IMR-90 (cell line): ENCODE results near the gene LTBP1.

Experiments
- CHD1 ChIP-seq: IDR thresholded peaks from 2 replicates; pipeline ENCODE4 v1.6.1; 2012; ENCODE audit warnings: low read depth, low read length, improper control_type of control experiment
- CTCF ChIP-seq: conservative IDR thresholded peaks from 2 replicates; pipeline ENCODE4 v1.5.1; 2012; ENCODE audit warnings: mild to moderate bottlenecking, low read depth, low read length, improper control_type of control experiment
- ELK1 ChIP-seq: fragments of 150-350 bp; IDR thresholded peaks from 2 replicates; pipeline ENCODE4 v1.6.1; 2016; ENCODE audit warnings: low read depth, mild to moderate bottlenecking, low read length, moderate library complexity, borderline replicate concordance
- FOS ChIP-seq: fragments of 150-350 bp; IDR thresholded peaks from 2 replicates; pipeline ENCODE4 v1.6.1; 2016; ENCODE audit warnings: low read depth, low read length
- MAFK ChIP-seq: IDR thresholded peaks from 2 replicates; pipeline ENCODE4 v1.6.1; 2012; ENCODE audit warnings: low read depth, low read length, improper control_type of control experiment
- MAZ ChIP-seq: IDR thresholded peaks from 2 replicates; pipeline ENCODE4 v1.6.1; 2012; ENCODE audit warnings: low read depth, mild to moderate bottlenecking, low read length, improper control_type of control experiment, moderate library complexity, borderline replicate concordance
- MXI1 ChIP-seq: IDR thresholded peaks from 2 replicates; pipeline ENCODE4 v1.6.1; 2012; ENCODE audit warnings: low read depth, mild to moderate bottlenecking, low read length, moderate library complexity, borderline replicate concordance
- NFE2L2 ChIP-seq: fragments of 150-350 bp; IDR thresholded peaks from 2 replicates; pipeline ENCODE4 v1.6.1; 2016; ENCODE audit warnings: low read depth, mild to moderate bottlenecking, low read length
- POLR2A ChIP-seq: IDR thresholded peaks from 2 replicates; pipeline ENCODE4 v1.6.1; 2012; ENCODE audit warnings: mild to moderate bottlenecking, low read depth, low read length
- RAD21 ChIP-seq: IDR thresholded peaks from 2 replicates; pipeline ENCODE4 v1.6.1; 2012; ENCODE audit warnings: low read length, improper control_type of control experiment
- RCOR1 ChIP-seq: IDR thresholded peaks from 2 replicates; pipeline ENCODE4 v1.6.1; 2012; ENCODE audit warnings: mild to moderate bottlenecking, low read length, improper control_type of control experiment; ENCODE audit not compliant: insufficient replicate concordance
- SMC3 ChIP-seq: fragments of 150-350 bp; IDR thresholded peaks from 2 replicates; pipeline ENCODE4 v1.6.1; 2016; ENCODE audit warnings: low read depth, mild to moderate bottlenecking, antibody characterized with exemption, low read length, moderate library complexity
- USF2 ChIP-seq: fragments of 150-350 bp; IDR thresholded peaks from 2 replicates; pipeline ENCODE4 v1.6.1; 2017; ENCODE audit warnings: mild to moderate bottlenecking, antibody characterized with exemption, low read length, low read depth

GRCh38 chr2:33411765-33412164 is 465.0 kb downstream of the LTBP1 start:
- no peak for TF ChIP-seq CTCF
- TF ChIP-seq USF2: no peak
- TF ChIP-seq RAD21: no peak
- TF ChIP-seq POLR2A: no peak
- TF ChIP-seq MXI1: no peak
- no peak for TF ChIP-seq MAZ
- TF ChIP-seq NFE2L2: peak; percentile 46; the same call in 1 of the 2 replicates
- peak; percentile 23 for TF ChIP-seq RCOR1
- 0 out of 2 replicates have a peak, but pooled peaks have one; percentile 29 for TF ChIP-seq FOS
- TF ChIP-seq MAFK: no peak
- TF ChIP-seq ELK1: no peak
- no peak for TF ChIP-seq CHD1
- TF ChIP-seq SMC3: no peak
